ENCODE results near the gene ACP7.
A peak's percentile ranks its signal among the peaks of the same experiment; 100 is the strongest.

- no peak for TF ChIP-seq JUN (IDR thresholded peaks at IDR 0.05; ENCODE audit: borderline replicate concordance, insufficient read depth, insufficient read length, low read depth)
- no peak for TF ChIP-seq POLR2A (IDR thresholded peaks at IDR 0.05; ENCODE audit: low read depth, low read length)
- peak; percentile 77 to 84 for TF ChIP-seq CTCF (IDR thresholded peaks at IDR 0.05; ENCODE audit: extremely low read depth in 1 of 2, insufficient read depth in 1 of 2, low read depth in 1 of 2, low read length in 2 of 2)
- no peak for TF ChIP-seq FOS (IDR thresholded peaks at IDR 0.05; ENCODE audit: borderline replicate concordance, insufficient read depth, low read length)
- no peak for TF ChIP-seq MAX (IDR thresholded peaks at IDR 0.05; ENCODE audit: insufficient read depth, insufficient read length)
- no peak for TF ChIP-seq EZH2 (IDR thresholded peaks at IDR 0.05; ENCODE audit: borderline replicate concordance, low read depth, low read length, severe bottlenecking)
- TF ChIP-seq GATA2 (IDR thresholded peaks at IDR 0.05; ENCODE audit: insufficient read depth, insufficient read length, low read depth, low read length), result no peak
These were observed 26.2 kb downstream of the ACP7 start for GRCh38 chr19:39110263-39110967.
